ENCODE measurements around the gene UCN.

DNA sequence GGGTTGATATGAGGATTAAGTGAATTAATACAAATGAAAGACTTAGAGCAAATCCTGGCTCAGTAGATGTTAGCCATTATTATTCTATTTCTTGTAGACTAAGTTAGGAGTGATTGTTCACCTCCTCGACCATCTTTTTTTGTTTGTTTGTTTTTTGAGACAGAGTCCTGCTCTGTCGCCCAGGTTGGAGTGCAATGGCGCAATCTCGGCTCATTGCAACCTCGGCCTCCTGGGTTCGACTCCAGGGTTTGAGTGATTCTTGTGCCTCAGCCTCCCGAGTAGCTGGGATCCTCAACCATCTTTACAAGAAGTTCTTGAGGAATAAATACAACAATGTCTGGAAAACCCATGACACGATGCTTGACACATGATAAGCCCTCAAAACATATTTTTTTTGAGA is 13.3 kb downstream of the UCN start:
- TF ChIP-seq, protein P1, sequence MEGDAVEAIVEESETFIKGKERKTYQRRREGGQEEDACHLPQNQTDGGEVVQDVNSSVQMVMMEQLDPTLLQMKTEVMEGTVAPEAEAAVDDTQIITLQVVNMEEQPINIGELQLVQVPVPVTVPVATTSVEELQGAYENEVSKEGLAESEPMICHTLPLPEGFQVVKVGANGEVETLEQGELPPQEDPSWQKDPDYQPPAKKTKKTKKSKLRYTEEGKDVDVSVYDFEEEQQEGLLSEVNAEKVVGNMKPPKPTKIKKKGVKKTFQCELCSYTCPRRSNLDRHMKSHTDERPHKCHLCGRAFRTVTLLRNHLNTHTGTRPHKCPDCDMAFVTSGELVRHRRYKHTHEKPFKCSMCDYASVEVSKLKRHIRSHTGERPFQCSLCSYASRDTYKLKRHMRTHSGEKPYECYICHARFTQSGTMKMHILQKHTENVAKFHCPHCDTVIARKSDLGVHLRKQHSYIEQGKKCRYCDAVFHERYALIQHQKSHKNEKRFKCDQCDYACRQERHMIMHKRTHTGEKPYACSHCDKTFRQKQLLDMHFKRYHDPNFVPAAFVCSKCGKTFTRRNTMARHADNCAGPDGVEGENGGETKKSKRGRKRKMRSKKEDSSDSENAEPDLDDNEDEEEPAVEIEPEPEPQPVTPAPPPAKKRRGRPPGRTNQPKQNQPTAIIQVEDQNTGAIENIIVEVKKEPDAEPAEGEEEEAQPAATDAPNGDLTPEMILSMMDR (IDR thresholded peaks at IDR 0.05), result no peak
- no peak for TF ChIP-seq POLR2A (IDR thresholded peaks at IDR 0.05)
